HUES64 (cell line): ENCODE measurements around the gene ACVR1.
"Not testable (repeated sequence)": the region's sequence is repeated elsewhere in the genome, so short reads cannot be mapped to it uniquely, and the experiment has no call there.

ENCODE experiments used
- H3K27ac ChIP-seq: 2 replicates; pipeline ENCODE4 v1.7.0; 2013; ENCODE audit warnings: low read depth, low read length, inconsistent platforms
- H3K27me3 ChIP-seq: 2 replicates; pipeline ENCODE4 v1.6.1; 2013; ENCODE audit warnings: mild to moderate bottlenecking, low read length; ENCODE audit not compliant: insufficient read depth
- H3K36me3 ChIP-seq: 2 replicates; pipeline ENCODE4 v1.6.1; 2013; ENCODE audit warnings: mild to moderate bottlenecking, low read length; ENCODE audit not compliant: insufficient read depth
- H3K4me1 ChIP-seq: 2 replicates; pipeline ENCODE4 v1.6.1; 2013; ENCODE audit warnings: mild to moderate bottlenecking, low read length, moderate library complexity; ENCODE audit not compliant: insufficient read depth
- H3K4me3 ChIP-seq: 2 replicates; pipeline ENCODE4 v1.5.1; 2013; ENCODE audit warnings: mild to moderate bottlenecking, low read length, moderate library complexity
- H3K9ac ChIP-seq: 2 replicates; pipeline ENCODE4 v1.6.1; 2013; ENCODE audit warnings: mild to moderate bottlenecking, low read depth, low read length
- H3K9me3 ChIP-seq: 2 replicates; pipeline ENCODE4 v1.6.1; 2013; ENCODE audit warnings: low read depth, low read length; ENCODE audit not compliant: insufficient read depth
- WGBS: fragments of 150-250, 120-280 bp; methylation state at CpG from one replicate; pipeline ENCODE4 v1.1.7; 2013; ENCODE audit warnings: missing lambda C conversion rate; 5-methylcytosine and 5-hydroxymethylcytosine counted together

Gene ACVR1

GRCh38 chr2:157826644-157827043 lies 49.5 kb downstream of the ACVR1 start:
- not testable (repeated sequence) for H3K4me3 ChIP-seq, H3K27ac ChIP-seq, H3K27me3 ChIP-seq, H3K36me3 ChIP-seq, H3K9me3 ChIP-seq, H3K9ac ChIP-seq
- H3K4me1 ChIP-seq = peaks cover 13% of the 10 kb centered on the region

- Histone ChIP-seq H3K27ac (no peak overlapping the region), H3K9me3 (no peaks in the 10 kb centered on the region), H3K36me3 (no peaks in the 10 kb centered on the region), H3K4me1 (peaks cover 6% of the 10 kb centered on the region; the same call in 1 of the 2 replicates), H3K4me3 (no peak overlapping the region), H3K27me3 (no peaks in the 10 kb centered on the region), H3K9ac (no peak overlapping the region)
- WGBS = 90% methylated on average over 6 of the region's 6 CpGs
Observed at GRCh38 chr2:157825885-157826284, 50.2 kb downstream of the ACVR1 start.

GRCh38 chr2:157822993-157823392 lies 53.1 kb downstream of the ACVR1 start:
- Histone ChIP-seq H3K9me3 (no peaks in the 10 kb centered on the region), H3K4me1 (0 out of 2 replicates have a peak, but pooled peaks cover 5% of the 10 kb centered on the region), H3K27ac (no peak overlapping the region), H3K9ac (no peak overlapping the region), H3K36me3 (peaks cover 4% of the 10 kb centered on the region; the same call in 1 of the 2 replicates), H3K27me3 (no peaks in the 10 kb centered on the region), H3K4me3 (no peak overlapping the region)
- 96% methylated on average over 2 of the region's 2 CpGs for WGBS

GRCh38 chr2:157822533-157822932 lies 53.6 kb downstream of the ACVR1 start:
- no peak overlapping the region for H3K27ac ChIP-seq
- H3K27me3 ChIP-seq = no peaks in the 10 kb centered on the region
- no peak overlapping the region for H3K9ac ChIP-seq
- H3K4me1 ChIP-seq = 0 out of 2 replicates have a peak, but pooled peaks cover 3% of the 10 kb centered on the region
- no peaks in the 10 kb centered on the region for H3K9me3 ChIP-seq
- no peak overlapping the region for H3K4me3 ChIP-seq
- 94% methylated on average over 4 of the region's 4 CpGs for WGBS
- peaks cover 5% of the 10 kb centered on the region for H3K36me3 ChIP-seq

- no peak overlapping the region for H3K4me3 ChIP-seq
- no peak overlapping the region for H3K27ac ChIP-seq
- no peaks in the 10 kb centered on the region for H3K9me3 ChIP-seq
- H3K27me3 ChIP-seq = no peaks in the 10 kb centered on the region
- H3K4me1 ChIP-seq = 0 out of 2 replicates have a peak, but pooled peaks cover 3% of the 10 kb centered on the region
- 94% methylated on average over 1 of the region's 1 CpG for WGBS
- H3K36me3 ChIP-seq = peaks cover 14% of the 10 kb centered on the region
- H3K9ac ChIP-seq = no peak overlapping the region
Observed at GRCh38 chr2:157821519-157822131, 54.5 kb downstream of the ACVR1 start.

GRCh38 chr2:157820193-157820592 lies 55.9 kb downstream of the ACVR1 start:
- peaks cover 18% of the 10 kb centered on the region for H3K36me3 ChIP-seq
- 97% methylated on average over 3 of the region's 3 CpGs for WGBS
- H3K27ac ChIP-seq = no peak overlapping the region
- H3K4me1 ChIP-seq = 0 out of 2 replicates have a peak, but pooled peaks cover 3% of the 10 kb centered on the region
- no peak overlapping the region for H3K4me3 ChIP-seq
- no peaks in the 10 kb centered on the region for H3K9me3 ChIP-seq
- no peaks in the 10 kb centered on the region for H3K27me3 ChIP-seq
- no peak overlapping the region for H3K9ac ChIP-seq

- H3K9ac ChIP-seq = no peak overlapping the region
- H3K9me3 ChIP-seq = no peaks in the 10 kb centered on the region
- no peak overlapping the region for H3K4me3 ChIP-seq
- H3K4me1 ChIP-seq = 0 out of 2 replicates have a peak, but pooled peaks cover 3% of the 10 kb centered on the region
- H3K27ac ChIP-seq = no peak overlapping the region
- WGBS = 96% methylated on average over 5 of the region's 5 CpGs
- no peaks in the 10 kb centered on the region for H3K27me3 ChIP-seq
- peaks cover 18% of the 10 kb centered on the region for H3K36me3 ChIP-seq
Observed at GRCh38 chr2:157819761-157820160, 56.4 kb downstream of the ACVR1 start.

- Histone ChIP-seq H3K4me3 (no peak overlapping the region), H3K9me3 (no peaks in the 10 kb centered on the region), H3K4me1 (0 out of 2 replicates have a peak, but pooled peaks cover 3% of the 10 kb centered on the region), H3K9ac (no peak overlapping the region), H3K36me3 (peaks cover 18% of the 10 kb centered on the region), H3K27me3 (no peaks in the 10 kb centered on the region), H3K27ac (no peak overlapping the region)
- WGBS = 96% methylated on average over 7 of the region's 7 CpGs
Observed at GRCh38 chr2:157818227-157818626, 57.9 kb downstream of the ACVR1 start.

- Histone ChIP-seq H3K9ac (no peak overlapping the region), H3K4me1 (0 out of 2 replicates have a peak, but pooled peaks cover 3% of the 10 kb centered on the region), H3K4me3 (no peak overlapping the region), H3K9me3 (no peaks in the 10 kb centered on the region), H3K36me3 (peaks cover 18% of the 10 kb centered on the region), H3K27me3 (no peaks in the 10 kb centered on the region), H3K27ac (no peak overlapping the region)
- WGBS = 98% methylated on average over 1 of the region's 1 CpG
Observed at GRCh38 chr2:157815421-157815820, 60.7 kb downstream of the ACVR1 start.

- WGBS = 100% methylated on average over 2 of the region's 2 CpGs
- H3K27me3 ChIP-seq = no peaks in the 10 kb centered on the region
- H3K9ac ChIP-seq = no peak overlapping the region
- peaks cover 5% of the 10 kb centered on the region; the same call in 1 of the 2 replicates for H3K4me1 ChIP-seq
- no peaks in the 10 kb centered on the region for H3K9me3 ChIP-seq
- no peak overlapping the region for H3K4me3 ChIP-seq
- H3K27ac ChIP-seq = no peak overlapping the region
- H3K36me3 ChIP-seq = peaks cover 16% of the 10 kb centered on the region
Observed at GRCh38 chr2:157813467-157813866, 62.7 kb downstream of the ACVR1 start.

GRCh38 chr2:157810037-157810436 lies 66.1 kb downstream of the ACVR1 start:
- no peak overlapping the region for H3K9ac ChIP-seq
- H3K4me1 ChIP-seq = peaks cover 5% of the 10 kb centered on the region; the same call in 1 of the 2 replicates
- no peak overlapping the region for H3K27ac ChIP-seq
- no peaks in the 10 kb centered on the region for H3K9me3 ChIP-seq
- H3K27me3 ChIP-seq = no peaks in the 10 kb centered on the region
- 86% methylated on average over 1 of the region's 1 CpG for WGBS
- H3K36me3 ChIP-seq = no peaks in the 10 kb centered on the region
- H3K4me3 ChIP-seq = no peak overlapping the region
